Smooth muscle cell (in vitro differentiated cells): ENCODE data around the gene BMP7. TPM values are rescaled to one million over a fixed set of nuclear protein-coding genes. Genes with fewer than 3 reads are reported as not detected.

Experiments used
- DNase-seq: peaks from one replicate; lab custom pipeline; 2025; ENCODE audit not compliant: unreplicated experiment; lab: John Stamatoyannopoulos, UW
- H2AFZ ChIP-seq: fragments of 200-600 bp; sonication (generic); 2 replicates; pipeline ENCODE4 v1.6.0; 2016; ENCODE audit warnings: antibody characterized with exemption, low read depth, mild to moderate bottlenecking
- H3F3A ChIP-seq: fragments of 200-600 bp; sonication (generic); 2 replicates; pipeline ENCODE4 v1.6.0; 2017; ENCODE audit warnings: antibody characterized with exemption, low read depth
- H3K27ac ChIP-seq: fragments of 200-600 bp; sonication (generic); 2 replicates; pipeline ENCODE4 v1.5.1; 2016; ENCODE audit warnings: low read depth, mild to moderate bottlenecking
- H3K27me3 ChIP-seq: fragments of 200-600 bp; sonication (generic); 2 replicates; pipeline ENCODE4 v1.6.1; 2016; ENCODE audit warnings: low read depth, mild to moderate bottlenecking
- H3K36me3 ChIP-seq: fragments of 200-600 bp; sonication (generic); 2 replicates; pipeline ENCODE4 v1.5.1; 2016; ENCODE audit warnings: low read depth
- H3K4me1 ChIP-seq: fragments of 200-600 bp; sonication (generic); 2 replicates; pipeline ENCODE4 v1.5.1; 2016; ENCODE audit warnings: low read depth
- H3K4me2 ChIP-seq: fragments of 200-600 bp; sonication (generic); 2 replicates; pipeline ENCODE4 v1.6.0; 2016; ENCODE audit warnings: mild to moderate bottlenecking
- H3K4me3 ChIP-seq: fragments of 200-600 bp; sonication (generic); 2 replicates; pipeline ENCODE4 v1.5.1; 2016; ENCODE audit warnings: mild to moderate bottlenecking
- H3K79me2 ChIP-seq: fragments of 200-600 bp; sonication (generic); 2 replicates; pipeline ENCODE4 v1.6.0; 2016; ENCODE audit warnings: low read depth, mild to moderate bottlenecking
- H3K9ac ChIP-seq: fragments of 200-600 bp; sonication (generic); 2 replicates; pipeline ENCODE4 v1.6.0; 2016; ENCODE audit warnings: low read depth
- H3K9me3 ChIP-seq: fragments of 200-600 bp; sonication (generic); replicated peaks from 2 replicates; pipeline ENCODE4 v1.5.1; 2016; ENCODE audit warnings: low read depth
- H4K20me1 ChIP-seq: fragments of 200-600 bp; sonication (generic); 2 replicates; pipeline ENCODE4 v1.6.0; 2016; ENCODE audit warnings: low read depth
- CTCF ChIP-seq: fragments of 200-600 bp; sonication (generic); IDR thresholded peaks from 2 replicates; pipeline ENCODE4 v1.5.1; 2017; ENCODE audit warnings: borderline replicate concordance, mild to moderate bottlenecking, antibody characterized with exemption; ENCODE audit not compliant: insufficient read depth, poor library complexity, severe bottlenecking
- WGBS: methylation state at CpG from one replicate; pipeline ENCODE4 v1.1.7; 2016; ENCODE audit warnings: low lambda C conversion rate; 5-methylcytosine and 5-hydroxymethylcytosine counted together
- polyA plus RNA-seq: library from polyadenylated mRNA; unstranded; fragments of >200 nt; fragmentation: Nextera tagmentation; extraction: Ambion mirVana; gene quantifications from 2 replicates; pipeline ENCODE4 v1.2.1, GENCODE V29; 2016
- total RNA-seq: library from RNA; depleted of rRNA; stranded (reverse); fragments of >200 nt; gene quantifications from 2 replicates; pipeline ENCODE4 v1.2.3, GENCODE V29; 2014

The BMP7 gene
- total and polyA plus RNA-seq, 2 experiments from 2014 or later = 18.1 to 28.3 TPM

GRCh38 chr20:57256205-57256604, 10.2 kb downstream of the BMP7 start:
- 94% methylated on average over 3 of the region's 3 CpGs for WGBS
- H3K27me3 ChIP-seq = no peaks in the 10 kb centered on the region

GRCh38 chr20:57255183-57255582, 11.3 kb downstream of the BMP7 start:
- H4K20me1 ChIP-seq = no peaks in the 10 kb centered on the region
- WGBS = 94% methylated on average over 1 of the region's 1 CpG
- H3K79me2 ChIP-seq = peaks cover 54% of the 10 kb centered on the region
- H3F3A ChIP-seq = peaks cover 15% of the 10 kb centered on the region
- H3K4me3 ChIP-seq = no peak overlapping the region
- peaks cover 40% of the 10 kb centered on the region for H3K4me1 ChIP-seq
- H3K36me3 ChIP-seq = no peaks in the 10 kb centered on the region
- H2AFZ ChIP-seq = no peak overlapping the region
- no peak overlapping the region for H3K4me2 ChIP-seq
- no peak overlapping the region for H3K27ac ChIP-seq
- no peaks in the 10 kb centered on the region for H3K9me3 ChIP-seq
- DNase-seq = no peak
- no peak for TF ChIP-seq CTCF
- H3K27me3 ChIP-seq = no peaks in the 10 kb centered on the region
- H3K9ac ChIP-seq = no peak overlapping the region

More at GRCh38 chr20:57256205-57256604, 10.2 kb downstream of the BMP7 start:
- no peaks in the 10 kb centered on the region for H3K9me3 ChIP-seq
- peaks cover 61% of the 10 kb centered on the region for H3K79me2 ChIP-seq
- no peak overlapping the region for H3K4me2 ChIP-seq
- H3F3A ChIP-seq = peaks cover 8% of the 10 kb centered on the region
- no peaks in the 10 kb centered on the region for H3K36me3 ChIP-seq
- H2AFZ ChIP-seq = no peak overlapping the region
- no peaks in the 10 kb centered on the region for H4K20me1 ChIP-seq
- H3K4me1 ChIP-seq = peaks cover 45% of the 10 kb centered on the region
- no peak for TF ChIP-seq CTCF
- no peak overlapping the region for H3K27ac ChIP-seq
- H3K4me3 ChIP-seq = no peak overlapping the region
- H3K9ac ChIP-seq = no peak overlapping the region
- no peak for DNase-seq

GRCh38 chr20:57252559-57253162, 13.8 kb downstream of the BMP7 start:
- H3K27me3 ChIP-seq = no peaks in the 10 kb centered on the region
- peak overlapping the region; percentile 76 for H3K27ac ChIP-seq
- H3K79me2 ChIP-seq = peaks cover 62% of the 10 kb centered on the region
- TF ChIP-seq CTCF = no peak
- no peak overlapping the region for H3K4me2 ChIP-seq
- H4K20me1 ChIP-seq = no peaks in the 10 kb centered on the region
- H3K36me3 ChIP-seq = no peaks in the 10 kb centered on the region
- no peak overlapping the region for H2AFZ ChIP-seq
- no peaks in the 10 kb centered on the region for H3K9me3 ChIP-seq
- DNase-seq = no peak
- H3K4me1 ChIP-seq = peaks cover 15% of the 10 kb centered on the region
- H3F3A ChIP-seq = peaks cover 15% of the 10 kb centered on the region
- no peak overlapping the region for H3K9ac ChIP-seq
- H3K4me3 ChIP-seq = no peak overlapping the region
- WGBS = 56% methylated on average over 8 of the region's 8 CpGs

- no peak for TF ChIP-seq CTCF
- no peak overlapping the region for H3K4me3 ChIP-seq
Observed at GRCh38 chr20:57251949-57252348, 14.5 kb downstream of the BMP7 start.

More at GRCh38 chr20:57251949-57252348, 14.5 kb downstream of the BMP7 start:
- Histone ChIP-seq H3K36me3 (no peaks in the 10 kb centered on the region), H3K4me2 (peak overlapping the region; percentile 74), H3K4me1 (peaks cover 12% of the 10 kb centered on the region), H3K79me2 (peaks cover 55% of the 10 kb centered on the region), H2AFZ (no peak overlapping the region), H3K27ac (peak overlapping the region; percentile 76), H3K27me3 (no peaks in the 10 kb centered on the region), H3K9ac (no peak overlapping the region), H3F3A (peaks cover 15% of the 10 kb centered on the region), H4K20me1 (no peaks in the 10 kb centered on the region), H3K9me3 (no peaks in the 10 kb centered on the region)
- no peak for DNase-seq
- 82% methylated on average over 9 of the region's 9 CpGs for WGBS
